Brain microvascular endothelial cell (primary cell): ENCODE data around the gene TMPRSS6.

Experiments
- DNase-seq: peaks from one replicate; pipeline ENCODE4 v3.0.0-alpha.2; 2020
- H3K27ac ChIP-seq: fragments of 250-450 bp; sonication (Bioruptor Pico); 2 replicates; pipeline ENCODE4 v1.5.1; 2020; ENCODE audit warnings: mild to moderate bottlenecking, moderate library complexity
- H3K27me3 ChIP-seq: fragments of 250-450 bp; sonication (Bioruptor Pico); replicated peaks from 2 replicates; pipeline ENCODE4 v1.5.1; 2020; ENCODE audit warnings: mild to moderate bottlenecking
- H3K36me3 ChIP-seq: fragments of 250-450 bp; sonication (Bioruptor Pico); replicated peaks from 2 replicates; pipeline ENCODE4 v1.5.1; 2020; ENCODE audit warnings: mild to moderate bottlenecking
- H3K4me3 ChIP-seq: 2 replicates; pipeline ENCODE4 v1.5.1; 2011; ENCODE audit warnings: low read depth, mild to moderate bottlenecking, control low read depth, low read length, moderate library complexity
- in situ Hi-C: cut with HindIII; loops from 2 replicates; pipeline ENCODE4 v1.10.0; 2017; ENCODE audit warnings: low sequenced_read_pairs, low pct_ligation_motif_present
- TF ChIP-seq, protein P1 (sequence below): IDR thresholded peaks from 2 replicates; pipeline ENCODE4 v1.5.1; 2011; ENCODE audit warnings: low read depth, mild to moderate bottlenecking, moderate library complexity, low read length, control low read depth, inconsistent platforms; ENCODE audit errors: missing control alignments

TMPRSS6 gene

DNA sequence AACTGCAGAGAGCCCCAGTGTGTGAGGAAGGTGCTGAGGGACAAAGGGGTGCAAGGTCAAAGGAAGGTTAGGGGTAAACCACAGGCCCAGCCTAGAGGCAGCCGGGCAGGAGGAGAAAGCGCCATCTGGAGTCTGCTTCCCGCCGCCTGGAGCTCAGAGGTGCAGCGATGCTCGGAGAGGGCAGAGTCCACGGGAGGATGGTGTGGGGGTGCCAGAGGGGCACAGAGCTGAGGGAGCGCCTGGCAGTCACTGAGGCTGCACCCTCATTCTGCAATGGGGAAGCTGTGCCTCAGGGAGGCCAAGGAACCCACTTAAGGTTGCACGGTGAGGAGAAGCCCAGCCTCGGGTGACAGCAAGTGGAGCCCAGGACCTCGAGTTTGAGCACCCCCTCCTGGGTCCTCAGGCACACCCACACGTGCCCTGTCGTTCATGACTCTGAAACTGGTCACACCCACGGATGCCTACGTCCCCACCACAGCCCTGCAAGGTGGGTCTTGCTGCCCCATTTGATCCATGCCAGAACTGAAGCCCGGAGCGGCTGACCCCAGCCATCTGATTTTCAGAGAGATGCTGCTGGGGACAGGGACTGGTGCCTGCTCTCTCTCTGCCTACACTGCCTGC is 38.6 kb upstream of the TMPRSS6 start:
- Histone ChIP-seq H3K27me3 (no peaks in the 10 kb centered on the region), H3K4me3 (no peak overlapping the region), H3K36me3 (no peaks in the 10 kb centered on the region), H3K27ac (no peak overlapping the region)
- TF ChIP-seq, protein P1, sequence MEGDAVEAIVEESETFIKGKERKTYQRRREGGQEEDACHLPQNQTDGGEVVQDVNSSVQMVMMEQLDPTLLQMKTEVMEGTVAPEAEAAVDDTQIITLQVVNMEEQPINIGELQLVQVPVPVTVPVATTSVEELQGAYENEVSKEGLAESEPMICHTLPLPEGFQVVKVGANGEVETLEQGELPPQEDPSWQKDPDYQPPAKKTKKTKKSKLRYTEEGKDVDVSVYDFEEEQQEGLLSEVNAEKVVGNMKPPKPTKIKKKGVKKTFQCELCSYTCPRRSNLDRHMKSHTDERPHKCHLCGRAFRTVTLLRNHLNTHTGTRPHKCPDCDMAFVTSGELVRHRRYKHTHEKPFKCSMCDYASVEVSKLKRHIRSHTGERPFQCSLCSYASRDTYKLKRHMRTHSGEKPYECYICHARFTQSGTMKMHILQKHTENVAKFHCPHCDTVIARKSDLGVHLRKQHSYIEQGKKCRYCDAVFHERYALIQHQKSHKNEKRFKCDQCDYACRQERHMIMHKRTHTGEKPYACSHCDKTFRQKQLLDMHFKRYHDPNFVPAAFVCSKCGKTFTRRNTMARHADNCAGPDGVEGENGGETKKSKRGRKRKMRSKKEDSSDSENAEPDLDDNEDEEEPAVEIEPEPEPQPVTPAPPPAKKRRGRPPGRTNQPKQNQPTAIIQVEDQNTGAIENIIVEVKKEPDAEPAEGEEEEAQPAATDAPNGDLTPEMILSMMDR: no peak
- in situ Hi-C loops: no loop called here
- DNase-seq: no peak

DNA sequence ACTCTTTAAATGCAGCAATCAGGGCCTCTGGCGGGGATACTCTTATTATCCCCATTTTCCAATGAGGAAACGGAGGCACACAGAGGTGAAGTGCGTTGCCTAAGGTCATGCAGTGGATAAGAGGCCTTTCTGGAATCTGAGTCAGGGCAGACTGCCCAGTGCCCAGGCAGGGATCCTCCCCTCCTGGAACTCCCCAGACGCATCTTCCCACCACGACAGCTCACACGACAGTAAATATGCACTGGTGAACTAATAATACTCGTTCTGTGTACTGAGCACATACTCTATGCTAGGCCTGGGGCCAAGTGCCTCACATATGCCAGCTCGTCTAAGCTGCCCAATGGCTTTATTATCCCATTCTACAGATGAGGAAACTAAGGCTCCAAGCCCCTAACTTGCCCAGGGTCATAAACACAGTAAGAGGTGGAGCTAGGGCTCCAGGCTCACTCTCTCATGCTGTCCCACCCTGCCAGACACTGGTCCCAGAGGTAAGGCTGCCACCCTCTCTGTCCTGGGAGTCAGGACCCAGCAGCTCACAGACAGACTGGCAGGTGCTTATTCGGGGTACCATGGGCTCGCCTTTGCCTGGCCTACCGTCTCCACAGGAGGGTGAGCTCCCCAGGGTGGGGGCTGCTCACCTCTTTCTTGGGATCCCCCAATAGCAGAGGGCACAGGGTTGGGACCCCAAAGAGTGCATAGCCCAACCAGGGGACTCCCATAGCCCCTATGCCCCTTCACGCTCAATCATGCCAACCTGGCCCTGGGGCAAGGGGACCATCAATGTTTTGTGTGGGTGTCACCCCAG is 37.9 kb upstream of the TMPRSS6 start:
- TF ChIP-seq, protein P1: no peak
- H3K36me3 ChIP-seq: no peaks in the 10 kb centered on the region
- no peaks in the 10 kb centered on the region for H3K27me3 ChIP-seq
- in situ Hi-C loops: no loop called here
- no peak for DNase-seq
- H3K4me3 ChIP-seq: no peak overlapping the region
- no peak overlapping the region for H3K27ac ChIP-seq

DNA sequence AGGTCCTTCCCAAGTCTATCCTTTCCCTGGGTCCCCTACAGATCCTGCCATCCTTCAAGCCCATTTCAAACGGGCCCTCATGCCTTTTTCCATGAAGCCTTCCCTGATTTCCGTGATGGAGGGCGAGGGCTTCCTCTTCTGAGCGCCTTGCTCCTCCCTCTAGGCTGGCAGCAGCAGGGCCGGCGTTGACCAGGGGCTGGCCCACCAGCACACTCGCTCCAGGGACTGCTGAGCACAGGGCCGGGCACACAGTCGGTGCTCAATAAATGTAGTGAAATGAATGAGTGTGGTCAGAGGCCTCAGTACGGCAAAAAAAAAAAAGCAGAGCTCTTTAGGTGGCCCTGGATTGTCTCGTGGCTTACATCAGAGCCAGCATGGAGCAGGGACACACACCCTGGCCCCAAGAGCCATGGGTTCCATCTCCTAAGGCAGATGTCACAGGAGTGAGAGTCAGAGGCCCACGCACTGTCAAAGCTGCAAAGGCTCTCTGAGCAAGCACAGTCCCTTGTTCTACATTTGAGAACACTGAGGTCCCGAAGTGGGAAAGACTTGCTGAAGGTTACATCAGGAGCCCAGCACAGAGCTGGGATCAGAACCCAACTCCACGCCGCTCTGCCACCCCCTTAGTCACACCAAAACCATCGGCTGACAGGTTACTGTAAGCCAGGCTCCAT is 37.1 kb upstream of the TMPRSS6 start:
- in situ Hi-C loops: no loop called here
- DNase-seq: no peak
- H3K27ac ChIP-seq: no peak overlapping the region
- no peaks in the 10 kb centered on the region for H3K36me3 ChIP-seq
- TF ChIP-seq, protein P1: no peak
- H3K27me3 ChIP-seq: no peaks in the 10 kb centered on the region
- no peak overlapping the region for H3K4me3 ChIP-seq

DNA sequence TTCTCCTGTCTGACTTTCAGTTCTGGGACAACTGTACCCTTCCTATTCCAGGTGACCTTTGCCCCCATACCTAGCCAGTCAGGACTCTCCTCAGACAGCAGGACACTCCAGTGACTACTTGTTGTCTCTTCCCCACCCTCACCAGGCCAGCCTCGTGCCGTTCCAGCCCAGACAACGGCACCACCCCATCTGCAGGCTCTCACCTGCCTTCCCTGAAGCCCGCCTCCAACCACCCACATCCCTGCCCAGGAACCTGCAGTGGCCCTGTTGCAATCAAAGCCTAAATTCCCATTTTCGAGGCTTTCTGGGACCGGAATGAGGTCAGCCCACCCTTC is 36.5 kb upstream of the TMPRSS6 start:
- DNase-seq: no peak
- TF ChIP-seq, protein P1: no peak
- no peak overlapping the region for H3K27ac ChIP-seq
- H3K27me3 ChIP-seq: no peaks in the 10 kb centered on the region
- H3K36me3 ChIP-seq: no peaks in the 10 kb centered on the region
- H3K4me3 ChIP-seq: no peak overlapping the region
- in situ Hi-C loops: no loop called here

DNA sequence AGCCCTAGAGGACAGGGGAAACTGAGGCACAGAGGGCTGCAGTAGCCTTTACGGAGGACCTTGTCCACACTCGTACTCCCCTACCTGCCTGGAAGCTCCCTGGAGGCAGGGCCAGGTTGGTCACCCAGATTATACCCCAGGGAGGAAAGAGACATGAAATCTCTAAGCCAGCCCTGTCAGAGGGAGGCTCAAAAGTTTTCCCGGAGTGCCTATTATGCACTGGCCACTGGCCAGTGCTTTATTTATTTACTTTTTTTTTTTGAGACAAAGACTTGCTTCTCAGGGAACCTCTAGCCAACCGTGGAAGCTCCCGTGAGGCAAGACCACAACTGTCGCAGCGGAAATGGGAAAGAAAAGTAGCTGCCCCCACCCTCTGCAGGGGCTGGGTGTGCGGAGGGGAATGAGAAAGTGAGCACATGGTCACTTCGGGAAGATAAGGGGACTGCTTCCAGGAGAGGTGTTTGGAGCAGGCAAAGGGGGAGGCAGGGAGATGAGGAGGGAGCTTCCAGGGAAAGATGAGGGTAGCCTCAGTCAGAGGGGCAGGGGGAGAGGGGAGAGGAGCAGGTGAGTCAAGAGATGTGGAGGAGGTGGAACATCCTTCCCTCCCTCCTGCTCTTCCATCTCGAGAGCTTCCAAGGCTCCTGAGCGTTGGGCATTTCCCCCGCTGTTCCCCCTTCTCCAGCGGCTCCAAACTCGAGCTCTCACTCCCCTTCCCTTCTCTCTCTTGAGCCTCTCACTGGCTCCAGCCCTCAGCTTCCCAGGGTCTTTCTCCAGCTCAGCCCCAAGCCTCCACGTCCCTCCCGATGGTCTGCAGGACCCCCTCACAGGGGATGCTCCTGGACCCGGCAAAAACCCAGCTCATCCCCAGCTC is 35.9 kb upstream of the TMPRSS6 start:
- no peaks in the 10 kb centered on the region for H3K27me3 ChIP-seq
- TF ChIP-seq, protein P1: no peak
- H3K4me3 ChIP-seq: no peak overlapping the region
- in situ Hi-C loops: no loop called here
- H3K27ac ChIP-seq: no peak overlapping the region
- DNase-seq: no peak
- H3K36me3 ChIP-seq: no peaks in the 10 kb centered on the region
